GM23248 (cell line): Measurements from ENCODE around the gene GSTT2B. TPM values are rescaled to one million over a fixed set of nuclear protein-coding genes. Genes with fewer than 3 reads are reported as not detected.
A peak's percentile ranks its signal among the peaks of the same experiment; 100 is the strongest.
"Not testable (repeated sequence)": the region's sequence is repeated elsewhere in the genome, so short reads cannot be mapped to it uniquely, and the experiment has no call there.

Experiments used
- DNase-seq: peaks from one replicate; pipeline ENCODE4 v3.0.0-alpha.2; 2015
- H2AFZ ChIP-seq: fragments of 200-600 bp; sonication (generic); 2 replicates; pipeline ENCODE4 v1.6.1; 2016; ENCODE audit warnings: antibody characterized with exemption
- H3F3A ChIP-seq: fragments of 200-600 bp; sonication (generic); 2 replicates; pipeline ENCODE4 v1.6.1; 2016; ENCODE audit warnings: mild to moderate bottlenecking, antibody characterized with exemption, mixed run types; ENCODE audit not compliant: insufficient read depth
- H3K27ac ChIP-seq: fragments of 200-600 bp; sonication (generic); 2 replicates; pipeline ENCODE4 v1.5.1; 2016; ENCODE audit warnings: mild to moderate bottlenecking
- H3K27me3 ChIP-seq: fragments of 200-600 bp; sonication (generic); replicated peaks from 2 replicates; pipeline ENCODE4 v1.6.1; 2016; ENCODE audit warnings: mild to moderate bottlenecking; ENCODE audit not compliant: insufficient read depth
- H3K36me3 ChIP-seq: fragments of 200-600 bp; sonication (generic); 2 replicates; pipeline ENCODE4 v1.6.1; 2016; ENCODE audit warnings: low read depth, mild to moderate bottlenecking
- H3K4me1 ChIP-seq: fragments of 200-600 bp; sonication (generic); 2 replicates; pipeline ENCODE4 v1.6.1; 2016; ENCODE audit warnings: mild to moderate bottlenecking; ENCODE audit not compliant: insufficient read depth
- H3K4me2 ChIP-seq: fragments of 200-600 bp; sonication (generic); one replicate; pipeline ENCODE4 v1.6.1; 2016; ENCODE audit warnings: mild to moderate bottlenecking; ENCODE audit not compliant: unreplicated experiment
- H3K4me3 ChIP-seq: fragments of 200-600 bp; sonication (generic); 2 replicates; pipeline ENCODE4 v1.5.1; 2016; ENCODE audit warnings: mild to moderate bottlenecking
- H3K79me2 ChIP-seq: fragments of 200-600 bp; sonication (generic); 2 replicates; pipeline ENCODE4 v1.6.1; 2016; ENCODE audit warnings: mild to moderate bottlenecking; ENCODE audit not compliant: insufficient read depth
- H3K9ac ChIP-seq: fragments of 200-600 bp; sonication (generic); 2 replicates; pipeline ENCODE4 v1.6.1; 2016; ENCODE audit warnings: mild to moderate bottlenecking
- H3K9me2 ChIP-seq: fragments of 200-600 bp; sonication (generic); 2 replicates; pipeline ENCODE4 v1.6.1; 2016; ENCODE audit warnings: mixed run types, mild to moderate bottlenecking, moderate library complexity; ENCODE audit not compliant: insufficient read depth
- H3K9me3 ChIP-seq: fragments of 200-600 bp; sonication (generic); one replicate; pipeline ENCODE4 v1.6.1; 2017; ENCODE audit warnings: low read depth
- H4K20me1 ChIP-seq: fragments of 200-600 bp; sonication (generic); 2 replicates; pipeline ENCODE4 v1.6.0; 2016; ENCODE audit not compliant: insufficient read depth
- EZH2 ChIP-seq: fragments of 200-600 bp; sonication (generic); IDR thresholded peaks from 2 replicates; pipeline ENCODE4 v1.6.1; 2018; ENCODE audit warnings: antibody characterized with exemption, mild to moderate bottlenecking; ENCODE audit not compliant: insufficient read depth, poor library complexity, severe bottlenecking
- EZH2phosphoT487 ChIP-seq: fragments of 200-600 bp; sonication (generic); IDR thresholded peaks from 2 replicates; pipeline ENCODE4 v1.6.1; 2018; ENCODE audit warnings: antibody characterized with exemption, moderate library complexity, mild to moderate bottlenecking, low read depth; ENCODE audit not compliant: insufficient read depth
- WGBS, 2 experiments: methylation state at CpG; one replicate each; pipeline ENCODE4 v1.1.6; 2015 to 2017; ENCODE audit warnings: low lambda C conversion rate in 2 of 2, low coverage in 1 of 2; ENCODE audit errors: missing lambda C conversion rate in 2 of 2; 5-methylcytosine and 5-hydroxymethylcytosine counted together
- in situ Hi-C: fragments of 300-500 bp; cut with MboI; formaldehyde crosslinking; loops from 2 replicates; pipeline ENCODE4 v1.15.0; 2020
- polyA plus RNA-seq: library from polyadenylated mRNA; unstranded; fragments of >200 nt; fragmentation: Nextera tagmentation; extraction: Ambion mirVana; gene quantifications from 2 replicates; pipeline ENCODE4 v1.2.1, GENCODE V29; 2016
- total RNA-seq: library from RNA; depleted of rRNA; stranded (reverse); fragments of >200 nt; shearing (Covaris generic); gene quantifications from 2 replicates; pipeline ENCODE4 v1.2.3, GENCODE V29; 2014

The GSTT2B gene
- total and polyA plus RNA-seq, 2 experiments from 2014 or later: 5.3 to 13.7 TPM

- no peaks in the 10 kb centered on the region for H3K9me3 ChIP-seq
- whole genome bisulfite sequencing, 2 experiments: 62 to 79% methylated on average over 2 of the region's 2 CpGs
- in situ Hi-C loops: no loop called here
Measured at GRCh38 chr22:23922921-23923320, 38.1 kb downstream of the GSTT2B start.

GRCh38 chr22:23921586-23922201 is 39.3 kb downstream of the GSTT2B start:
- 86 to 97% methylated on average over 13 of the region's 13 CpGs for WGBS, 2 experiments
- H3F3A ChIP-seq, H3K9ac ChIP-seq, H3K27ac ChIP-seq, in situ Hi-C loops, H3K9me3 ChIP-seq, H4K20me1 ChIP-seq, H3K4me3 ChIP-seq, H3K9me2 ChIP-seq, H3K4me1 ChIP-seq, H3K79me2 ChIP-seq, H3K4me2 ChIP-seq, H3K27me3 ChIP-seq, H2AFZ ChIP-seq: not testable (repeated sequence)
- peak; percentile 27 for DNase-seq
- H3K36me3 ChIP-seq: peaks cover 11% of the 10 kb centered on the region; the same call in 1 of the 2 replicates

More at GRCh38 chr22:23922921-23923320, 38.1 kb downstream of the GSTT2B start:
- no peak for TF ChIP-seq EZH2phosphoT487
- no peak for TF ChIP-seq EZH2
- H3K4me1 ChIP-seq: no peaks in the 10 kb centered on the region
- no peaks in the 10 kb centered on the region; the same call in 1 of the 2 replicates for H3K79me2 ChIP-seq
- H2AFZ ChIP-seq: no peak overlapping the region
- no peak overlapping the region for H3K4me2 ChIP-seq
- DNase-seq: no peak
- no peak overlapping the region for H3K9ac ChIP-seq
- no peak overlapping the region for H3K27ac ChIP-seq
- H3K4me3 ChIP-seq: no peak overlapping the region
- H3F3A ChIP-seq: no peaks in the 10 kb centered on the region
- no peaks in the 10 kb centered on the region for H3K9me2 ChIP-seq
- H4K20me1 ChIP-seq: no peaks in the 10 kb centered on the region
- peaks cover 11% of the 10 kb centered on the region; the same call in 1 of the 2 replicates for H3K36me3 ChIP-seq
- H3K27me3 ChIP-seq: no peaks in the 10 kb centered on the region

- H3K9ac ChIP-seq, H2AFZ ChIP-seq, H3K27ac ChIP-seq, H3K27me3 ChIP-seq, H3F3A ChIP-seq, H3K79me2 ChIP-seq, H3K4me1 ChIP-seq, H3K4me2 ChIP-seq, H3K36me3 ChIP-seq, H3K9me3 ChIP-seq, DNase-seq, in situ Hi-C loops, H3K4me3 ChIP-seq, H3K9me2 ChIP-seq, H4K20me1 ChIP-seq: not testable (repeated sequence)
- WGBS, 2 experiments: 86 to 94% methylated on average over 1 of the region's 1 CpG
Measured at GRCh38 chr22:23920267-23920611, 40.8 kb downstream of the GSTT2B start.

DNA sequence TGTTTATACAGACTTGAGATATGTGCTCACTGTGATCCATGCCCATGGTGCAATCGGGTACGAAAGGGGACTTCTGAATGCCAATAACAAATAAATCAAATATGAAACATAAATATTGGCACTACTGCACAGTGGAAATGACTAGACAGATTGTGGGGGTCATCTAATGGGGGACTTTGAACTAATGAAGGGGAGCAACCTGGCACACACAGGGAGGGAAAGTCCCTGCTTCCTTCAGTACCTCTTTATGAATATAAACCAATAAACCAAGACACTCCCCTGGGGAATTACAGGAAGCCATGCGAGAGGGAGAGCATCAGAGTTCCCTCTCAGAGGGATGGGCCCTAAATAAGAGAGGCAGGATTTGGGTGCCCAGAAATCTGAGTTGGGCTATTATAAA is 45.7 kb downstream of the GSTT2B start:
- Histone ChIP-seq H3K4me3 (no peak overlapping the region), H3K36me3 (no peaks in the 10 kb centered on the region), H3K4me1 (peaks cover 6% of the 10 kb centered on the region), H3F3A (peaks cover 17% of the 10 kb centered on the region), H3K9ac (no peak overlapping the region), H3K27me3 (no peaks in the 10 kb centered on the region), H3K4me2 (no peak overlapping the region), H3K79me2 (no peaks in the 10 kb centered on the region; the same call in 1 of the 2 replicates), H2AFZ (no peak overlapping the region), H3K9me2 (no peaks in the 10 kb centered on the region), H3K9me3 (no peaks in the 10 kb centered on the region), H3K27ac (no peak overlapping the region), H4K20me1 (no peaks in the 10 kb centered on the region)
- no peak for TF ChIP-seq EZH2phosphoT487
- no peak for TF ChIP-seq EZH2
- in situ Hi-C loops: no loop called here
- DNase-seq: no peak
- 83 to 86% methylated on average over 3 of the region's 3 CpGs for WGBS, 2 experiments

GRCh38 chr22:23913661-23914353 is 47.2 kb downstream of the GSTT2B start:
- TF ChIP-seq EZH2 (no peak), EZH2phosphoT487 (no peak)
- in situ Hi-C loops: no loop called here
- Histone ChIP-seq H2AFZ (peak overlapping the region; percentile 87), H4K20me1 (no peaks in the 10 kb centered on the region), H3K27ac (peak overlapping the region; percentile 75), H3K27me3 (no peaks in the 10 kb centered on the region), H3K79me2 (no peaks in the 10 kb centered on the region), H3K4me2 (peak overlapping the region; percentile 85), H3K9me2 (no peaks in the 10 kb centered on the region), H3K36me3 (no peaks in the 10 kb centered on the region), H3K9me3 (no peaks in the 10 kb centered on the region), H3F3A (peaks cover 17% of the 10 kb centered on the region), H3K4me3 (peak overlapping the region; percentile 86), H3K9ac (peak overlapping the region; percentile 89), H3K4me1 (peaks cover 6% of the 10 kb centered on the region)
- peak; percentile 100 for DNase-seq
- WGBS, 2 experiments: 1% methylated on average over 44 of the region's 44 CpGs
